Measurements from ENCODE around the gene SCARF2.
"Not testable (repeated sequence)": the region's sequence is repeated elsewhere in the genome, so short reads cannot be mapped to it uniquely, and the experiment has no call there.

Gene SCARF2

DNA sequence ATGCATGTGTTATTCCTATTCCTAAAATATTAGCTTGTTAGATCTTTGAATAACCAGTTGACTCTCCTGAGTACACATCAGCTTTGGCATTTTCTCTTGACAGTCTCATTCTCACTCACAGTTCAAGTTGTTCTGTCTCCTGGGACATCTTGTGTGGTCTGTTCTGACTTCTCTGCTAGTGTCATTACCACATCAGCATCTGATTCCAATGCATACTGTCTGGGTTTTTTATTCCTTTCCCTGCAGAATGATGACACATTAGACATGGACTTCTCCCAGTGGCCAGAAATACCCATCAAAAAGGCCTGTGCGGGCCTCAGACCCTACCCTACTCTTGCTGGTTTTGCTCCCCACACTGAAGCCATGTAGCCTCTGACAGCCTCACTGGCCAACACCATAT, 41.0 kb downstream of the SCARF2 start:
- no peaks in the 10 kb centered on the region for H3K36me3 ChIP-seq (ENCODE audit: insufficient read depth, low read length)
- peaks cover 9% of the 10 kb centered on the region; the same call in 1 of the 2 replicates for H3K4me1 ChIP-seq (ENCODE audit: insufficient read depth, low read length)
- H3K9me3 ChIP-seq (ENCODE audit: control insufficient read depth, insufficient read depth, low read length): no peaks in the 10 kb centered on the region
- no peak overlapping the region for H3K9ac ChIP-seq (ENCODE audit: low read depth, low read length)

DNA sequence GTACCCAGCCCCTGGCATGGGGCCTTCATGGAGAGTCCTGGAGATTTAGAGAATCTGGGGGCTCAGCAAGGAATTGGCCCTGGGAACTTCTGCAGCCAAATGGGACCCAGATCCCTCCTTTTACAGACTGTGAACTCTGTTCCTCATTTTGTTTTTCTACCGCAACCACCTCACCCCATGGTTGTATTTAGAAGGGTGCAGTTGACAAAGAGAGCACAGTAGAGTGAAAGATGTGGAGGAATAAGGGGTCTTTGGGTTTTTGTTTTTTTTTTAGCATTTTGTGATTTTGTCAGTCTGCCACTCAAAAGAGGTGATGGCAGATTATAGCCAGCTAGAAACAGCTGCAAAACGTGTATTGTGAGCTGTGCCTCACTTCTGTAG, 41.7 kb downstream of the SCARF2 start:
- no peak overlapping the region for H3K9ac ChIP-seq (ENCODE audit: low read depth, low read length)
- no peaks in the 10 kb centered on the region for H3K36me3 ChIP-seq (ENCODE audit: insufficient read depth, low read length)
- H3K4me1 ChIP-seq (ENCODE audit: insufficient read depth, low read length): peaks cover 9% of the 10 kb centered on the region; the same call in 1 of the 2 replicates
- H3K9me3 ChIP-seq (ENCODE audit: control insufficient read depth, insufficient read depth, low read length): no peaks in the 10 kb centered on the region

DNA sequence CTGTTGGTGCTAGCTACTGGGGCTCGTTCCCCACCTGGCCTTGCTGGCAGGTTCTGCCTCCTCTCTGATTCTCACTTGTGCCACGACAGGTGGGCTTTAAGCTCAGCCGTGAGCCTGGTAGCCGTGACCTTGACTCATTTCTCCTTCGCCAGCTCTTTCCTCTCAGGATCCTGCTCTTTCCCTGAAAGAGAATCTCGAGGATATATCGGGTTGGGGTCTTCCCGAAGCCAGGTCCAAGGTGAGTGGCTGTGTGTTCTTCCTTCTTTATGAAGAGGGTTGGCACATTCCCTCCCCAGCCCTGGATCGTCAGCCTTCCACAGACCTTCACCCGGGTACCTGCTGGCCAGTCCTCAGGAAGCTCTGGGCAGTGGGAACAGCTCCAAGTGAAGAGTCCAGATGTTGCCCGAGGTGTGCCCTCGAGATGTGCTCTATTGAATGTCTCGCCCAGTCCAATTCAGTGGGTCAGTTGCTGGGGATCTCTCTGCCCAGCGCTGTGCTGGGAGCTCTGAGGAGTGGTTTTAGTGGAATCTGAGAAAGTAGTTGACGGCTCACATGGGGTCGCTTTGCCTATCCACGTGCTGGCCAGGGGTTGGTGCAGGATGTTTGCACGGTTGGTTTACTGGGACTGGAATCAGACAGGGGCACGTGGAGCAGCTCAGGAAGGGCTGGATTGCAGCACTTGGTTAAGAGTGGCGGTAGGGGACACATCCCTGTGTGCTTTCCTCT, 42.3 kb downstream of the SCARF2 start:
- Histone ChIP-seq H3K4me1 (ENCODE audit: insufficient read depth, low read length) (peaks cover 9% of the 10 kb centered on the region; the same call in 1 of the 2 replicates), H3K9me3 (ENCODE audit: control insufficient read depth, insufficient read depth, low read length) (no peaks in the 10 kb centered on the region), H3K9ac (ENCODE audit: low read depth, low read length) (peak overlapping the region; percentile 79; the same call in 1 of the 2 replicates), H3K36me3 (ENCODE audit: insufficient read depth, low read length) (no peaks in the 10 kb centered on the region)

DNA sequence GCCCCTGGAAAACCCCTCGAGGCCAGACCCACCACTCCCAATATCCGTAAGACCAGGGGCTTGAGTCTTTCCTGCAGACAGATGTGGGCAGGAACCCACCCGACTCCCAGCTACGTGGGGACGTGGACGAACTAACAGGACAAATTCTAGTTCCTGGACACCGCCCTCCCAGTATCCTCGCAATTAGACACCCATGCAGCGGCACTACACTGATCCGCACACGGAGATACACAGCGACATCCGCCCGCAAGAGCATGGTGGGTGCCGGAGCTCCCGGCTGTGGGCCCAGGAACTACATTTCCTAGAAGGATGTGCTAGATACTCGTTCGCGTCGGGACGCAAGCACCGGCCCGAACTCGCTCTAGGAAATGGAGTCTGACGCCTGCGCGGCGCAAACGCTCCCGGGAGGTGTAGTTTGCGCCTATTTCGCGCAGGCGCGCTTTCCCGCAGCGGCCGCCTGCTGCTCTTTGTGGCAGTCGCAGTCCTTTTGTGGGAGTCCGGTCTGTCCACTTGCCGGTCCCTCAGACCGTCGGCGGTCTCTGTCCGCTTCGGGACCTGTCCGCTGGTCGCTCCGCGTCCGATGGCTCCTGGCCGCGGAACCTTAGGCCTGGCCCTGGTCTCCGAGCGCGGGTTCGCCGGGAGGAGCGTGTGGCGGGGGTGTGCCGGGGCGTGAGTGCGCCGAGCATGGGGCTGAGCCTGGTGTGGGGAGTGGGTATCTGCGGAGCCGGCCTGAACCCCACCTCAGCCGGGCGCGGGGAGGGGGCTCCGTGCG, 43.7 kb downstream of the SCARF2 start, which contains the start of gene ZNF74:
ZNF74 (plus strand) TSS at position 447 of the 772 bp plus-strand sequence. CDS start 478 bp downstream, outside the sequence.
- peak within 1 kb of the TSS; percentile 79 for H3K9ac ChIP-seq (ENCODE audit: low read depth, low read length)
- H3K4me1 ChIP-seq (ENCODE audit: insufficient read depth, low read length): peaks cover 9% of the 10 kb centered on the region; the same call in 1 of the 2 replicates
- no peaks in the 10 kb centered on the region; the same call in 1 of the 2 replicates for H3K9me3 ChIP-seq (ENCODE audit: control insufficient read depth, insufficient read depth, low read length)
- H3K36me3 ChIP-seq (ENCODE audit: insufficient read depth, low read length): no peaks in the 10 kb centered on the region

DNA sequence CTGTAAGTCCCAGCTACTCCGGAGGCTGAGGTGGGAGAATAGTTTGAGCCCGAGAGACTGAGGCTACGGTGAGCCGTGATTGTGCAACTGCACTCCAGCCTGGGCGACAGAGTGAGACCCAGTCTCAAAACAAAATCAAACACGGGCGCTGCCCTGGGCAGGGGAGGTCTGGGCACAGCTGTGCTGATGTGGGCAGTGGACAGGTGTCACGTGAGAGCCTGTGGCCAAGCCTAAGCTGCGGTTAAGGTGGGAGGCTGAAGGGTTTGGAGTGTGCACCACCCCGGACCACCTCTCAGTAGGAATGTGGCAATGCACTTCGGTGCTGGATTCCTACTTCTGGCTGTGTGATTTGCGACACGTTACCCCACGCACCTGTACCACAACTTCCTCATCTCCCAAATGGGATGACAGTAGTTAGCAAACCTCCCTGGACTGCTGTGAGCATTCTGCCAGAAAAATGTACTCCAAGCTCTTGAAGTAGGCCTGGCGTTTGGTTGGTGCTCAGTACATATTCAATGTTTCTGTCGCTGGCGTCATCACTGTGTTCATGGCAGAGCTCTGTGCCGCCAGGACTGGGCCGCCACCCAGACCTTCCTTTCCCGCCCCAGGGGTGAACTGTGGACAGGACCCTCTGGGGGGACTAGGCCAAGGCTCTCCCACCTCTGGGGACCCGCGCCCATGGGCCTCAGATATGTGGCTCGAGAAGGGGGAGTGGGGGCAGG, 44.5 kb downstream of the SCARF2 start:
- Histone ChIP-seq H3K9ac (ENCODE audit: low read depth, low read length) (peak overlapping the region; percentile 79; the same call in 1 of the 2 replicates), H3K4me1 (ENCODE audit: insufficient read depth, low read length) (peaks cover 9% of the 10 kb centered on the region; the same call in 1 of the 2 replicates), H3K9me3 (ENCODE audit: control insufficient read depth, insufficient read depth, low read length) (no peaks in the 10 kb centered on the region; the same call in 1 of the 2 replicates), H3K36me3 (ENCODE audit: insufficient read depth, low read length) (no peaks in the 10 kb centered on the region)

DNA sequence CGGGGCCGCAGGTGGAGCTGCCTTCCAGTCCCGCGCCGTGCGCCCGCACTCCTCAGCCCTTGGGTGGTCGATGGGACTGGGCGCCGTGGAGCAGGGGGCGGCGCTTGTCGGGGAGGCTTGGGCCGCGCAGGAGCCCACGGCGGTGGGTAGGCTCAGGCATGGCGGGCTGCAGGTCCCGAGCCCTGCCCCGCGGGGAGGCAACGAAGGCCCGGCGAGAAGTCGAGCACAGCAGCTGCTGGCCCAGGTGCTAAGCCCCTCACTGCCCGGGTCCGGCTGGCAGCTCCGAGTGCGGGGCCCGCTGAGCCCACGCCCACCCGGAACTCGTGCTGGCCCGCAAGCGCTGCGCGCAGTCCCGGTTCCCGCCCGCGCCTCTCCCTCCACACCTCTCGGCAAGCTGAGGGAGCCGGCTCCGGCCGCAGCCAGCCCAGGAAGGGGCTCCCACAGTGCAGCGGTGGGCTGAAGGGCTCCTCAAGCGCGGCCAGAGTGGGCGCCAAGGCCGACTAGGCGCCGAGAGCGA, 45.2 kb downstream of the SCARF2 start:
- not testable (repeated sequence) for H3K36me3 ChIP-seq (ENCODE audit: insufficient read depth, low read length); H3K9ac ChIP-seq (ENCODE audit: low read depth, low read length); H3K4me1 ChIP-seq (ENCODE audit: insufficient read depth, low read length); H3K9me3 ChIP-seq (ENCODE audit: control insufficient read depth, insufficient read depth, low read length)

DNA sequence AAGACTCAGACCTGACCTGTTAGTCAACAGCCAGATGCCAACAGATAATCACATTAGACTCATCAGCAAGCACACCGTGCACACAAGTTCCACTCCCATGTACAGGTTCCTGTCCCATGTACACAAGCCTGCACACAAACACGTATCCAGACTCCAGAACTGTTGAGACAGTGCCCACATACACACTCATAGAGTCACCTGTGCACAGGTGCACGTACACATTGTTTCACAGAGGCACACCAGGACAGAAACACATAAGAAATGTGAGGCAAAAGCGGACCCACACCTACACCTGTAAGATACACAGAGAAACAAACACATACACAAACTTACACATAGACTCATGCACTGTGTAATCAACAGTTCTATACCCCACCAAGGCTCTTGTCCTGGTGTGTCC, 46.4 kb downstream of the SCARF2 start:
- Histone ChIP-seq H3K9me3 (ENCODE audit: control insufficient read depth, insufficient read depth, low read length) (no peaks in the 10 kb centered on the region; the same call in 1 of the 2 replicates), H3K4me1 (ENCODE audit: insufficient read depth, low read length) (peaks cover 9% of the 10 kb centered on the region; the same call in 1 of the 2 replicates), H3K9ac (ENCODE audit: low read depth, low read length) (no peak overlapping the region), H3K36me3 (ENCODE audit: insufficient read depth, low read length) (no peaks in the 10 kb centered on the region)

DNA sequence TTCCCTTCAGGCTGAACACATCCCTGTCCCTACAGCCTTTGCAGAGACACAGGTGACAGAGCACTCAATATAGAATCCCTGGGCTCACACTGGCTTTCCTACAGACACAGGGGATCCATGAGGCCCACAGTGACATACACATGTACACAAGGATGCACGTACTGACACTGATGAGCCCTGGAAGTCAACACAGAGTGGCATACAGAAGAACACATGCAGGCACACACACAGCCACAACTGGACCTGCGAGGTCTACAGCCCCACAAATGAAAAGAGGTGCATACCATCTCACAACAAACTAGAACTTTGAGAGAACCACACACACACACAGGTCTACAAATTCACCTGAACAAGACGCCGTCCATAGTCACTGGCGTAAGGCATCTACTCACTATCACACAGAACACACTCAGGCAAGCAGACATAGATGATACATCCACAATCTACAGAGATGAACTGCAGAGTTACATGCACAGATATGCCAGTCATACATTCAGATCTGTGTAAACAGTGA, 47.2 kb downstream of the SCARF2 start:
- Histone ChIP-seq H3K4me1 (ENCODE audit: insufficient read depth, low read length) (peaks cover 6% of the 10 kb centered on the region; the same call in 1 of the 2 replicates), H3K9me3 (ENCODE audit: control insufficient read depth, insufficient read depth, low read length) (no peaks in the 10 kb centered on the region; the same call in 1 of the 2 replicates), H3K9ac (ENCODE audit: low read depth, low read length) (no peak overlapping the region), H3K36me3 (ENCODE audit: insufficient read depth, low read length) (no peaks in the 10 kb centered on the region)

DNA sequence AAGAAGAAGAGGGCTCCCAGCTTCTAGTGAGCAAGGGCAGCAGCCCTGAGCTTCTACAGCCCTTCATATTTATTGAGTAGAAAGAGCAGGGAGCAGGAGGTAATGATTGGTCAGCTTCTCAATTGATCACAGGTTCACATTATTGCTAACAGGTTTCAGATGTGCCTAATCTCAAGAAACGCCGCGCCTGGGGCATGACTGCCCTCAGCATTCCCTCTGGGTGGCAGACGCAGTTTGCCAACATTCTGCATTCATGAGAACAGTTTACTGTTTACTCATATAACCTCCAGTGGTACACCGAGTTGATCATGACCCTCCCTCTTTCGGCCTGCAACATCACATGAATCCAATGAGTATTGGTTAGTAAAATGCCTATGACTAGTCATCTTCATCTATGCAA, 48.3 kb downstream of the SCARF2 start:
- Histone ChIP-seq H3K4me1 (ENCODE audit: insufficient read depth, low read length) (no peaks in the 10 kb centered on the region), H3K9ac (ENCODE audit: low read depth, low read length) (no peak overlapping the region), H3K36me3 (ENCODE audit: insufficient read depth, low read length) (no peaks in the 10 kb centered on the region), H3K9me3 (ENCODE audit: control insufficient read depth, insufficient read depth, low read length) (no peaks in the 10 kb centered on the region; the same call in 1 of the 2 replicates)

DNA sequence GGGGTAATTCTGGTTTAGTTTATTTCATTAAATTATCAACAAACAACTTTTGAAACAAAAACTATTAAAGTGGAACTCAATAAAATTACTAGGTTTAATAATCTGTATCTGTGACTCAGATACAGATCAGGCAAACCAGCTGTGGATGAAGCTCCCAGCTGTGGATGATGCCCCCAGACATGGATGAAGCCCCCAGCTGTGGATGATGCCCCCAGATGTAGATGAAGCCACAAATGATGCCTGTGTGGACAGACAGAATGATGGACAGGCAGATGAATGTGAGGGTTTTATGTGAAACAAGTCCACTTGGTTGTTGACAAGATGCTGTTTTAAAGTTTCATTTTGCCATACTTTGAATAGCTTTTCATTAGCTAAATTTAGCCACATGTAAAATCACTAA, 49.4 kb downstream of the SCARF2 start:
- H3K36me3 ChIP-seq (ENCODE audit: insufficient read depth, low read length): no peaks in the 10 kb centered on the region
- no peaks in the 10 kb centered on the region for H3K4me1 ChIP-seq (ENCODE audit: insufficient read depth, low read length)
- no peaks in the 10 kb centered on the region; the same call in 1 of the 2 replicates for H3K9me3 ChIP-seq (ENCODE audit: control insufficient read depth, insufficient read depth, low read length)
- H3K9ac ChIP-seq (ENCODE audit: low read depth, low read length): no peak overlapping the region

DNA sequence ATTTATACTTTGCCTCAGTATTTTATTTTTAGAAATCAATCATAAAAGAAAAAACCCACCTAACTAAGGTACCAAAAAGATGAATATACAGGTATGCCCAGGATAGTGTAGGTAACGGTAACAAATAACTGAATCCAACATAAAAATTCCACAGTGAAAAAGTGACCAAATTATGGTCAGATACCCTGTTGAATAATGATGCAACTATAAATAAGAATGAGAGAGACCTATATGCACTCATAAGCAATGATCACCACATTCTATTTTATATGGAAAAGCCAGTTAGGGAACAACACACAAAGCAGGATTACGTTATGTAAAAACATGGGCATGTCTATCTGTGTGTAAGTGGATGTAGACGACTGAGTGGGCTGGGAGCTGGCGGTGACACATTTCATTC, 50.7 kb downstream of the SCARF2 start:
- H3K4me1 ChIP-seq (ENCODE audit: insufficient read depth, low read length): no peaks in the 10 kb centered on the region
- H3K9me3 ChIP-seq (ENCODE audit: control insufficient read depth, insufficient read depth, low read length): no peaks in the 10 kb centered on the region; the same call in 1 of the 2 replicates
- H3K36me3 ChIP-seq (ENCODE audit: insufficient read depth, low read length): no peaks in the 10 kb centered on the region
- no peak overlapping the region for H3K9ac ChIP-seq (ENCODE audit: low read depth, low read length)

DNA sequence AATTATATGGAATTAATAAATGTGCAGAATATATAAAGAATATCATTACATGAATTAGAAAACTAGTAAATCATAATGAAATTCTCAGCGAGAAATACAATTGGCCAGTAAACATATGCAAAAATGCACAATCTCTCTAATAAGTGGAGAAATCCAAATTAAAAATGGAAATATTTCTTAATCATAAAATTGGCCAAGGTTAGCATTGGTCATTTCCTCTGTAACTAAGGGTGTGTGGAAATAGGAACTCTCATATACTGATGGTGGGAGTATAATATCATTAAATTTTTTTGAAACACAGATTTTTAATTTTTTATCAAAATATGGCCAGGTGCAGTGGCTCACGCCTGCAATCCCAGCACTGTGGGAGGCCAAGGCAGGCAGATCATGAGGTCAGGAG, 51.3 kb downstream of the SCARF2 start:
- Histone ChIP-seq H3K36me3 (ENCODE audit: insufficient read depth, low read length) (no peaks in the 10 kb centered on the region), H3K9ac (ENCODE audit: low read depth, low read length) (no peak overlapping the region), H3K4me1 (ENCODE audit: insufficient read depth, low read length) (no peaks in the 10 kb centered on the region), H3K9me3 (ENCODE audit: control insufficient read depth, insufficient read depth, low read length) (no peaks in the 10 kb centered on the region; the same call in 1 of the 2 replicates)

DNA sequence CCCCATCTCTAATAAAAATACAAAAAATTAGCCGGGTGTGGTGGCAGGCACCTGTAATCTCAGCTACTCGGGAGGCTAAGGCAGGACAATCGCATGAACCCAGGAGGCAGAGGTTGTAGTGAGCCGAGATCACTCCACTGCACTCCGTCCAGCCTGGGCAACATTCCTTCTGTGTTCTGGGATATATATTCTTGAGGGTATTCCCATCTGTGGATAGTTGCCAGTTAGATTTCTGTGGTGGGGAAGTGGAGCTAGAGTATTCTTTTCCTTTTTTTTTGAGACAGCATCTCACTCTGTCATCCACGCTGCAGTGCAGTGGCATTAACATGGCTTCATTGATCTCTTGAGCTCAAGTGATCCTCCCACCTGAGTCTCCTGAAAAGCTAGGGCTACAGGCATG, 52.8 kb downstream of the SCARF2 start:
- Histone ChIP-seq H3K36me3 (ENCODE audit: insufficient read depth, low read length) (no peaks in the 10 kb centered on the region), H3K9me3 (ENCODE audit: control insufficient read depth, insufficient read depth, low read length) (no peaks in the 10 kb centered on the region; the same call in 1 of the 2 replicates), H3K4me1 (ENCODE audit: insufficient read depth, low read length) (peaks cover 6% of the 10 kb centered on the region; the same call in 1 of the 2 replicates)

DNA sequence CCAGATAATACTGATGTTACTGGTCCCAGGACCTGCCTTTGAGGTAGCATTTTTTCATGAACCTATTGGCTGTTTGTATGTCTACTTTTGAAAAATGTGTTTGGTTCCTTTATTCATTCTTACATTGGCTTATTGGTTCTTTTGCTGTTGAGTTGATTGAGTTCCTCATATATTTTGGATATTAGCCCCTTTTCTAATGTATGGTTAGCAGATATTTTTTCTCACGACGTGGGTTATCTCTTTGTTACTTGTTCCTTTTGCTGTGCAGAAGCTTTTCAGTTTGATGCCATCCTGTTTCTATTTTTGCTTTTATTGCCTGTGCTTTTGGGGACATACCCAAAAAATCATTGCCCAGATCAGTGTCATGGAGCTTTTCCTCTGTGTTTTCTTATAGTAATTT, 53.5 kb downstream of the SCARF2 start:
- Histone ChIP-seq H3K9ac (ENCODE audit: low read depth, low read length) (no peak overlapping the region), H3K4me1 (ENCODE audit: insufficient read depth, low read length) (peaks cover 6% of the 10 kb centered on the region; the same call in 1 of the 2 replicates), H3K9me3 (ENCODE audit: control insufficient read depth, insufficient read depth, low read length) (no peaks in the 10 kb centered on the region; the same call in 1 of the 2 replicates), H3K36me3 (ENCODE audit: insufficient read depth, low read length) (no peaks in the 10 kb centered on the region)

More for the DNA sequence above, 52.8 kb downstream of the SCARF2 start:
- no peak overlapping the region for H3K9ac ChIP-seq (ENCODE audit: low read depth, low read length)

All from ES-I3 (cell line).